Erythroblast (primary cell): ENCODE data around the gene RNF39.
"Not testable (repeated sequence)": the region's sequence is repeated elsewhere in the genome, so short reads cannot be mapped to it uniquely, and the experiment has no call there.

Experiments used
- GATA1 ChIP-seq: IDR thresholded peaks from 2 replicates; pipeline ENCODE4 v1.6.1; 2011; ENCODE audit warnings: low read depth, mild to moderate bottlenecking, control low read depth, low read length, moderate library complexity
- POLR2A ChIP-seq: IDR thresholded peaks from 2 replicates; pipeline ENCODE4 v1.6.1; 2011; ENCODE audit warnings: mild to moderate bottlenecking, low read length

DNA sequence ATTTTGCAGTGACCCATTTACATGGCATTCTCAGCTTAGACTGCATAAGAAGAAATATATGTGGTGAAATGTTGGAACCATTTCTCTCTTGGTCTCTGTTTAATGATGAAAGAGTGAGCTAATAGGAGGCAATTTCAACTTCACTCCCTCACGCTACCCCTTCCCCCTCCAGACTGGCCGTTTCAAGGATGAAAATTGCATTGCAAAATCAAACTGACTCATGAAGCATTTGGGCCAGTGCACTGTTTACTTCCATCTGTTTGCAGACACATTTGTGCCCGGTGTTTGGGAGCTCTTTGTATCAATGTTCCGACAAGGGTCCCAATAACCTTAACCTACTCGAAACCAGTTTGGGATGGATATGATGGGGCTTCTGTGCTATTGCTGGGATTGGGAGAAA, 42.1 kb downstream of the RNF39 start:
- not testable (repeated sequence) for TF ChIP-seq POLR2A, GATA1
